Measurements from ENCODE around the gene MYO5B.
"Not testable (repeated sequence)": the region's sequence is repeated elsewhere in the genome, so short reads cannot be mapped to it uniquely, and the experiment has no call there.

- TF ChIP-seq, protein P1, sequence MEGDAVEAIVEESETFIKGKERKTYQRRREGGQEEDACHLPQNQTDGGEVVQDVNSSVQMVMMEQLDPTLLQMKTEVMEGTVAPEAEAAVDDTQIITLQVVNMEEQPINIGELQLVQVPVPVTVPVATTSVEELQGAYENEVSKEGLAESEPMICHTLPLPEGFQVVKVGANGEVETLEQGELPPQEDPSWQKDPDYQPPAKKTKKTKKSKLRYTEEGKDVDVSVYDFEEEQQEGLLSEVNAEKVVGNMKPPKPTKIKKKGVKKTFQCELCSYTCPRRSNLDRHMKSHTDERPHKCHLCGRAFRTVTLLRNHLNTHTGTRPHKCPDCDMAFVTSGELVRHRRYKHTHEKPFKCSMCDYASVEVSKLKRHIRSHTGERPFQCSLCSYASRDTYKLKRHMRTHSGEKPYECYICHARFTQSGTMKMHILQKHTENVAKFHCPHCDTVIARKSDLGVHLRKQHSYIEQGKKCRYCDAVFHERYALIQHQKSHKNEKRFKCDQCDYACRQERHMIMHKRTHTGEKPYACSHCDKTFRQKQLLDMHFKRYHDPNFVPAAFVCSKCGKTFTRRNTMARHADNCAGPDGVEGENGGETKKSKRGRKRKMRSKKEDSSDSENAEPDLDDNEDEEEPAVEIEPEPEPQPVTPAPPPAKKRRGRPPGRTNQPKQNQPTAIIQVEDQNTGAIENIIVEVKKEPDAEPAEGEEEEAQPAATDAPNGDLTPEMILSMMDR (IDR thresholded peaks at IDR 0.05; ENCODE audit: poor library complexity) = not testable (repeated sequence)
- not testable (repeated sequence) for TF ChIP-seq EZH2 (IDR thresholded peaks at IDR 0.05; ENCODE audit: borderline replicate concordance); EZH2phosphoT487 (IDR thresholded peaks at IDR 0.05; ENCODE audit: low read depth, severe bottlenecking, unreplicated experiment)
Measured at GRCh38 chr18:50094786-50095185, 100.2 kb downstream of the MYO5B start.

Data from hepatocyte (in vitro differentiated cells).